IPS-11a (cell line): Measurements from ENCODE around the gene LTB4R.
"Not testable (repeated sequence)": the region's sequence is repeated elsewhere in the genome, so short reads cannot be mapped to it uniquely, and the experiment has no call there.

Experiments
- H3K4me3 ChIP-seq: one replicate; pipeline ENCODE4 v1.5.1; 2013; ENCODE audit warnings: low read depth, low read length, control low read depth

The LTB4R gene

GRCh38 chr14:24317141-24317928 is 6.0 kb downstream of the LTB4R start:
- no peak overlapping the region for H3K4me3 ChIP-seq

- H3K4me3 ChIP-seq, result no peak overlapping the region
These were observed 10.1 kb downstream of the LTB4R start for GRCh38 chr14:24321212-24321975.

GRCh38 chr14:24322672-24323071 is 11.4 kb downstream of the LTB4R start:
- H3K4me3 ChIP-seq, result no peak overlapping the region

GRCh38 chr14:24323341-24323740 is 12.0 kb downstream of the LTB4R start:
- H3K4me3 ChIP-seq, result no peak overlapping the region

- H3K4me3 ChIP-seq, result no peak overlapping the region
These were observed 12.7 kb downstream of the LTB4R start for GRCh38 chr14:24324024-24324423.

GRCh38 chr14:24325041-24325530 is 13.8 kb downstream of the LTB4R start:
- no peak overlapping the region for H3K4me3 ChIP-seq

GRCh38 chr14:24325963-24326362 is 14.7 kb downstream of the LTB4R start:
- H3K4me3 ChIP-seq, result no peak overlapping the region

- no peak overlapping the region for H3K4me3 ChIP-seq
These were observed 16.0 kb downstream of the LTB4R start for GRCh38 chr14:24327303-24327702.

GRCh38 chr14:24327914-24328313 is 16.6 kb downstream of the LTB4R start:
- H3K4me3 ChIP-seq, result not testable (repeated sequence)

- H3K4me3 ChIP-seq, result no peak overlapping the region
These were observed 17.9 kb downstream of the LTB4R start for GRCh38 chr14:24329073-24329663.

GRCh38 chr14:24329736-24330135 is 18.4 kb downstream of the LTB4R start:
- no peak overlapping the region for H3K4me3 ChIP-seq

- no peak overlapping the region for H3K4me3 ChIP-seq
These were observed 19.8 kb downstream of the LTB4R start for GRCh38 chr14:24330973-24331674.

- H3K4me3 ChIP-seq, result no peak overlapping the region
These were observed 20.5 kb downstream of the LTB4R start for GRCh38 chr14:24331731-24332267.

- peak overlapping the region; percentile 13 for H3K4me3 ChIP-seq
These were observed 21.1 kb downstream of the LTB4R start for GRCh38 chr14:24332268-24332993.

GRCh38 chr14:24334431-24335291 is 23.4 kb downstream of the LTB4R start, which contains the start of gene ADCY4:
Gene ADCY4 (minus strand): TSS chr14:24335071. CDS start chr14:24334652, 419 bp downstream.
- peak within 1 kb of the TSS; percentile 60 for H3K4me3 ChIP-seq

- H3K4me3 ChIP-seq, result no peak overlapping the region
These were observed 24.3 kb downstream of the LTB4R start for GRCh38 chr14:24335461-24336171.

- no peak overlapping the region for H3K4me3 ChIP-seq
These were observed 26.0 kb downstream of the LTB4R start for GRCh38 chr14:24337144-24337823.

GRCh38 chr14:24337824-24338175 is 26.5 kb downstream of the LTB4R start:
- H3K4me3 ChIP-seq, result no peak overlapping the region
